Effector CD4-positive, alpha-beta T cell (primary cell): ENCODE data around the gene ATXN7L3.

Experiments
- DNase-seq: peaks from one replicate; pipeline ENCODE4 v3.0.0-alpha.2; 2020

Gene ATXN7L3

DNA sequence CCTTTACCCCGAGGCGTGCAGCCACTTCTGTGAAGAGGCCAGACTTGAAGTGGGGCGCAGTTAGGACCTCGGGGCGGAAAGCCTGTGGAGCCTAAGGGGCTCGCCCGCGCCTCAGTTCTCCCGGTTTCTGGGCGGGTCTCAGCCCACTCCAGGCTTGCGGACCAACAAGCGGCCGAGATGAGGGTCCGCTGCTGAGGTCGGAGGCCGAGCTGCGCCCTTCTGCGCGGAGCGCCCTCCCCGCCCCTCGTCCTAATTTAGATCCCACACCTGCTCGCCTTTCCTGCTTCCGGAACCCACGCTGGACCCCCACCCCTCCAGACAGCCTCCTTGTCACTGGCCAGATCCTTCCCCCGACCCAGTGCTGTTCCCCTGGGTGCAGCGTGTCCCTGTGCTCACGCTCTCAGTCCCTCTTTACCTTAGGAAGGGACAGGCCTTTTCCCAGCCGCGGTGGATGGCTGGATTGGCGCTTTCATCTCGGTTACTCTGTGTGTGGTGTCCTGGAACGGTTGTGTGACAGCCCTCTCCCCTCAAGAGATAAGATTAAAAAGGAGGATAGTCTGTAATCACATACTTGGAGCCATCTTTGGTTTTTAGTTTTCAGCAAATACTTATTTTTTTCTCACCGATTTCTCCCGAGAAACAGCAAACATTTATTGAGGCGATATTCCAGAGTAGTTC, 933 bp upstream of the ATXN7L3 start:
- DNase-seq: no peak

- DNase-seq: peak; percentile 45
Measured at GRCh38 chr17:44198721-44199552, 747 bp downstream of the ATXN7L3 start.

- peak; percentile 19 for DNase-seq
Measured at GRCh38 chr17:44197980-44198720, 1.5 kb downstream of the ATXN7L3 start.

DNA sequence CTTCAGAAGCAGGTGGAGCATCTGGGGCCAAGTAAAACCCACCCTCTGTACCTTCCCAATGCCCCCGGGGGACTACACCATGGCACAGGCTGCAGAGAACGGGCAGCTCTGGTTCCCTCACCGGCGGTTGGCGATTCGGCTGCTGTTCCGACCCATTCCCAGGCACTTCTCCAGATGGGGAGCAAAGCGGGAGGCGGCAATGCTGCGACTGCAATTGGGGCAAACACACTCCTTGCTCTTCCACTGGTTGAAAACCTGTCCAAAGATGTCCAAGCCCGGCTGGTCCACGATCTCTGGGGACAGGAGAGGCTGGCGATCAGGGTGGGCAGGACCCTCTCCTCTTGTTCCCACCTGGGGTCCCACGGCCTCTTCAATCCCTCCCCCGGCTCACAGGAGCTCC, 2.6 kb downstream of the ATXN7L3 start:
- no peak for DNase-seq

DNA sequence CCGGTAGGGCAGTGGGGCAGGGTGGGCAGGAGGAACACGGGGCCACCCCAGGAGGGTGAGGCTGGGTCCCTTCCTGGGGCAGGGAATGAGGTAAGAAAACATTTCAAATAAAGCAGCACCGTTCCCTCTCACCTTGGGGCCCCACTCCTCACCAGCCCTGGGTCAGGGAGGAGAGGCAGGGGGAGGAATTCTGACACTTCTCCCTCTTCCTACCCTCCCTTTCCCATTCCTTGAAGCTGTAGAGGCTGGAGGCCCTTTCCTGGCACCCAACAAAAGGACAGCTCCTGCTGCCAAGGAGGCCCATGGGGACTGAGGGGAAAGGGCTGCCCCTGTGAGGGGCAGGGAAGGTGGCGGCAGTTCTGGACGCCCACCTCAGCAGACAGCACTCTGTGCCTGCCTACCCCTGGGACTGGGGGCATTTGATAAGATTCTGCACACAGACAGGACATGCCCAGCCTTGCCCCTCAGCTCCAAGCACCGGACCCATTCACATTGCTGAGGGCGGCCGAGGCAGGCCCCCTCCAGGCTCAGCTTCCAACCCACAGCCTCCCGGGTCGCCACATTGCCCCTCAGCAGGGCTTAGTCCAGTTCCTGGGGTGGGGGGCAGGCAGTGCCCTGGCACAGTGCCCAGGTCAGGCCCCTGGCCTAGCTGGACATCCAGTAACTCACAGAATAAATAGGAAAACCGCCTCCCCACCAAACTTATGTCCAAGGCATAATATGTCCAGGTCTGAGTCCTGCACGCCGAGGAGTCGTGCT, 6.2 kb downstream of the ATXN7L3 start:
- no peak for DNase-seq

GRCh38 chr17:44192750-44193149, 6.9 kb downstream of the ATXN7L3 start:
- DNase-seq: no peak

DNA sequence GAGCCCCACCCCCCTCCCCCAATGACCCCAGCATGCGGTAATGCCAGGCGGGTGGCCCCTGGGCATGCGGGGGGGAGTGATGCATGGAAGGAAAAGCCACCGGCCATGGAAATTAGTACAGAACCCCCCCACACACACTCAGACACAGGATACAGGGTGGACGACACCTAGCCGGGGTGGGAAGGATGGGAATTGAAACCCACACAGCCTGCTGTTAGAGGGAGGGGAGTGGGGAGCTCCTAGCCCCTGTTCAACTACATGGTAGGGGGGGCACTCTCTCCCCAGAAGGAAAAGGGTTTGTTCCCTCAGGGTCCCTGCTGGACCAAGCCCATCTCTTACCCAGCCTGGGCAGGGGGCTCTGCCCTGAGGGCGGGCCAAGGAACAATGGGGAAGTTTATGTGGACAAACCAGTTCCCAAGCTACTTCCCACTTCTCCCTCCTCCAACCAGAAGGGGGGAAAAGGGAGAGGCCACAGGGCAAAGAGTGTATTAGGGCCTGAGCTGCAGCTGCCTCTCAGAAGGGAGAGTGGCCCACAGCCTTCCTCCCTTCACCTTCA, 7.7 kb downstream of the ATXN7L3 start:
- DNase-seq: no peak

DNA sequence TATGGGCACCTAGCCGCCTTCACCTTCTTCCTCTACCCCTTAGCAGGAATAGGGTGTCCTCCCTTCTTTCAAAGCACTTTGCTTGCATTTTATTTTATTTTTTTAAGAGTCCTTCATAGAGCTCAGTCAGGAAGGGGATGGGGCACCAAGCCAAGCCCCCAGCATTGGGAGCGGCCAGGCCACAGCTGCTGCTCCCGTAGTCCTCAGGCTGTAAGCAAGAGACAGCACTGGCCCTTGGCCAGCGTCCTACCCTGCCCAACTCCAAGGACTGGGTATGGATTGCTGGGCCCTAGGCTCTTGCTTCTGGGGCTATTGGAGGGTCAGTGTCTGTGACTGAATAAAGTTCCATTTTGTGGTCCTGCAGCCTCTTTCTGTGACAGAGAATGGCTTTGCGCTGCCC, 8.3 kb downstream of the ATXN7L3 start:
- DNase-seq: no peak

DNA sequence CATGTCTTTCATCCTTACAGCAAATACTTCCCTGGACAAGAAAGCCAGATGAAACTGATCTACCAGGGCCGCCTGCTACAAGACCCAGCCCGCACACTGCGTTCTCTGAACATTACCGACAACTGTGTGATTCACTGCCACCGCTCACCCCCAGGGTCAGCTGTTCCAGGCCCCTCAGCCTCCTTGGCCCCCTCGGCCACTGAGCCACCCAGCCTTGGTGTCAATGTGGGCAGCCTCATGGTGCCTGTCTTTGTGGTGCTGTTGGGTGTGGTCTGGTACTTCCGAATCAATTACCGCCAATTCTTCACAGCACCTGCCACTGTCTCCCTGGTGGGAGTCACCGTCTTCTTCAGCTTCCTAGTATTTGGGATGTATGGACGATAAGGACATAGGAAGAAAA, 9.2 kb downstream of the ATXN7L3 start:
- DNase-seq: no peak

DNA sequence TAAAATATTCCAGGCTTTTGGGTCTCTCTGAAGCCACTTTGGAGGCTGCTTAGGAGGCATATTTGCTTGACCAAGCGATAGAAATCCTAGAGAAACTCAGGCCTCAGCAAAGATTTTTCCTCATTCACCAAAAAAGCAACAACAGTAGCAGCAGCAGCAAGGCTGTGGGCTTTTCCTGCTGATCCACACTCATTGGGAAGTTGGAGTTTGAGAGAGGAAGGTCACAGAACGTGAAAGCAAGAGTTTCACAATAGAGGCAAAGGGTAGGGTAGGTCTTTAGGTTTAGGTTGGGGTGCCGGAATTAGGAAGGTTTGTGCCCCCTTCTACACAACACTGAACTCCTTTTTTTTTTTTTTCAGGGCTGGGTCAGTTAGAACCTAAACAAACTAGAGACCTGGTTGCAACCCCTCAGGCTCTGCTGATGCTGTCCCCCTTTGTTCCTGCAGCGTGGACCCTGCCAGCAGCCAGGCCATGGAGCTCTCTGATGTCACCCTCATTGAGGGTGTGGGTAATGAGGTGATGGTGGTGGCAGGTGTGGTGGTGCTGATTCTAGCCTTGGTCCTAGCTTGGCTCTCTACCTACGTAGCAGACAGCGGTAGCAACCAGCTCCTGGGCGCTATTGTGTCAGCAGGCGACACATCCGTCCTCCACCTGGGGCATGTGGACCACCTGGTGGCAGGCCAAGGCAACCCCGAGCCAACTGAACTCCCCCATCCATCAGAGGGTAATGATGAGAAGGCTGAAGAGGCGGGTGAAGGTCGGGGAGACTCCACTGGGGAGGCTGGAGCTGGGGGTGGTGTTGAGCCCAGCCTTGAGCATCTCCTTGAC, 10.9 kb downstream of the ATXN7L3 start:
- no peak for DNase-seq

DNA sequence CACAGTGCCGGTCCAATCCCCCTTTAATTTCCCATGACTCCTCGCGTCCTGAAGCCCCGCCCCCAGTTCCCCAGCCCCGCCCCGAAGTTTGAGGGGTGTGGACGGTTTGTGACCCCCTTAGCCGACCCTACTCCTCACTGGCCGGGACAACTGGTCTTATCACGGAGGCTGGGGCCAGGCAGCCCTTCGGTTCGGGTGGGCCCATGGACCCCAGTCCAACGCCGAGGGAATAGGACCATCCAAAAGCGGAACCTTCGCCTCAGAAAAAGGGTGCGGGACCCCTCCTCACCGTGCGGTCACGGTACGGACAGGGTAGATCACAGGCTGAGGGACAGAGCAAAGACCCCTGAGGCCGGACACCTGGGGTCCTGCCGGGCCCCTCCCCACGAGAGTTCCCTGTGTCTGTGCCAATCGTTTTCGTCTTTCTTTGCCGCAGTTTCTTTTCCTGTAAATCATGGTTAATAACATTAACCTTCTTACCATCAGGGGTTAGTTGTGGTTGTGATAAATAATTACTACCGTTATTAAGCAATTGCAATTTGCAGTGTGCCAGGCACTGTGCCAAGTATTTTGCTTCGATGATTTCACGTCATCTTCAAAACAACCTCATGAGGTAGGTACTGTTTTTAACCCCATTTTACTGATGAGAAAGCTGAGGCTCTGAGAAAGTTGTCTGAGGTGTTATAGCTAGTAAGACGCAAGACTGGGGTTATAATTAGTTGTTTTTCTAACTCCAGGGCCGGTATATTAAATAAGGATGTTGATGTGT, 12.4 kb downstream of the ATXN7L3 start:
- DNase-seq: peak; percentile 41

DNA sequence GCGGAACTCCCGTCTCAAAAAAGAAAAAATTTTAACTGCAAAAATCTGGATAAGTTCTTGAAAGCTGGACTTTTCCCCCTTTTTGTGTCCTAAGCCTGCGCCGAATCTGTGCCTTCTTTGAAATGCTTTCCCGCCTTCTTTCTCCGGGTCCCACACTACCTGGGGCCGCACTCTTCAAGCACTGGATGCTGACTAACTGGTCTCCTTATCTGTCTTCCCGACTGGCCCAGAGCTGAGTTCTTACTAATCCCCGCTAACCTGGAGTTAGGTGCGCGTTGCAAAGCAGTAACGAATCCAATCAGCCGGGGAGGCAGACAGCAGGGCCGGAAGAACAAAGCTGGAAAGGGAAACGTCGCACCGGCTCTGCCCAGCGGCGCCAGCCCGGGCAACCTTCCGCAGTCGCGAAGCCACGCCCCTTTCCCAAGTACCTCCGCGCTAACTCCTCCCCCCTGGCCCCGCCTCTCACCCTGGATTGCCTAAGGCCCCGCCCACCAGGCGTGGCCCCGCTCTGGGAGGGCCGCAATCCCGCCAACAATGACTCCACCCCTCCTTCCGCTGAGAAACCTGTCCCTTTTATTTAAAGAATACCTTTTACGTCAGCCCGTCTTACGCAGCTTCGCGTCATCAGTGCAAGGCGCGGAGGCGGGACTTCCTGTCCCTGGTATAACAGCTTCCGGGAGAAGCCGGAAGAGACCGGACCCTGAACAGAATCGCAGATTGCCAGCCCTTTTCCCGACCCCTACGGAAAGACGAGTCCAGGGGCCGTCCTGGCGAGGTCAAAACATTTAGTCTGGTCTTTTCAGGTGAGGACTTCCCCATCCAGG, 13.2 kb downstream of the ATXN7L3 start, which contains the start of gene TMUB2:
TSS of gene TMUB2 (plus strand) at position 666 of the 824 bp plus-strand sequence. CDS start 737 bp downstream, outside the sequence.
- DNase-seq: peak; percentile 98

DNA sequence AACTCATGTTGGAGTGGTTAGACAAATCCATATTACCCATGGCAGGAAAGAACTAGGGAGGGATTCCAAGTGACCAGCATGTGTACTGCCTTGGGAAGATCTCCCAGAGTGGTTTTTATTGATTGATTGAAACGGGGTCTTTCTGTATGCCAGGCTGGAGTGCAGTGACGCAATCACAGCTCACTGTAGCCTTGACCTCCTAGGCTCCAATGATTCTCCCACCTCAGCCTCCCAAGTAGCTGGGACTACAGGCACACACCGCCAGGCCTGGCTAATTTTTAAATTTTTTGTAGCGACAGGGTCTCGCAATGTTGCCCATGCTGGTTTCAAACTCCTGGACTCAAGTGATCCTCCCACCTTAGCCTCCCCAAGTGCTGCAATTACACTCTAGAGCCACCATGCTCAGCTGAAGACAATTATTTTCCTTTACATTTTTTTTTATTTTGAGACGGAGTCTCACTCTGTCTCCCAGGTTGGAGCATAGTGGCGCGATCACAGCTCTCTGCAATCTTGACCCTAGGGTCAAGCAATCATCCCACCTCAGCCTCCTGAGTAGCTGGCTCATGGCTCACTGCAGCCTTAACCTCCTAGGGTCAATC, 15.4 kb downstream of the ATXN7L3 start:
- no peak for DNase-seq

GRCh38 chr17:44183024-44183423, 16.7 kb downstream of the ATXN7L3 start:
- no peak for DNase-seq

GRCh38 chr17:44178133-44178532, 21.6 kb downstream of the ATXN7L3 start:
- no peak for DNase-seq

- no peak for DNase-seq
Measured at GRCh38 chr17:44177640-44178039, 22.0 kb downstream of the ATXN7L3 start.

DNA sequence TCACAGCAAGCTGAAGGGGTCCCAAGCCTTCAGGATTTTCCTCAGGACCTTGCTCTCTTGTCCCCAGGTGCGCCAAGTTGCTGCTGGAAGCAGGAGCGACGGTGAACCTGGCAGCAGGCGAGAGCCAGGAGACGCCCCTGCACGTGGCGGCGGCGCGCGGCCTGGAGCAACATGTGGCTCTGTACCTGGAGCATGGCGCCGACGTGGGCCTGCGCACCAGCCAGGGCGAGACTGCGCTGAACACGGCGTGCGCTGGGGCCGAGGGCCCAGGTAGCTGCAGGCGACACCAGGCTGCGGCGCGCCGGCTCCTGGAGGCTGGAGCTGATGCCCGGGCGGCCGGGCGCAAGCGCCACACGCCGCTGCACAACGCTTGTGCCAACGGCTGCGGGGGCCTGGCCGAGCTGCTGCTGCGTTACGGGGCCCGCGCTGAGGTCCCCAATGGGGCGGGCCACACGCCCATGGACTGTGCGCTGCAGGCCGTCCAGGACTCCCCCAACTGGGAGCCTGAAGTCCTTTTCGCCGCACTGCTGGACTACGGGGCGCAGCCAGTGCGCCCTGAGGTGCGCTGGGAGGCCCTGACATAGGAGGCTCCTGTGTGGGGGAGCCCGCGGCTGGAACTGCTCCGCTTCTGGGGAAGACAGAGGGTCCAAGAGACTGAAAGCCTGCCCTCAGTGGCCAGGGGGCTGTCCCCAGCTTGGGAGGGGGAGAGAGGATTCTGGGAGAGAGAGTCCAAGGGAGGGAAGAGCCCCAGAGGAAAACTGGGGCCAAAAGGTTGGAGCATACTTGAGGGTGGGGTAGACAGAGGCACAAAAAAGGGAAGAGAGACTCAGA, 22.8 kb downstream of the ATXN7L3 start:
- DNase-seq: no peak

DNA sequence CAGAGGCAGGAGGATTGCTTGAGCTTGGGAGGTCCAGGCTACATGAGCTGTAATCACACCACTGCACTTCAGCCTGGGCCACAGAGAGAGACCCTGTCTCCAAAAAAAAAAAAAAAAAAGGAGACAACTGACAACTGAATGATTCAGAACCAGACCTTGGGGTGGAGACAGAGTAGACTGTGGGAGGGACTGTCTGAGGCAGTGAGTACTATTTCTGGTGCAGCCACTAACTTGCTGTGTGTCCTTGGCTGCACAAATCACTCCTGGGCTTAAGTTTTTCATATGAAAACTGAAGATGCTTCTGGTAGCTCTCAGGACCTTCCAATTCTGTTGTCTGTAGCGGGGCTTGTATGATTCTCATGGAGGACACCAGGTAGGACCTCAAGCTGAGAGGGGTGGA, 23.4 kb downstream of the ATXN7L3 start:
- DNase-seq: no peak
